ENCODE measurements around the gene DIS3L2. TPM values are rescaled to one million over a fixed set of nuclear protein-coding genes. Genes with fewer than 3 reads are reported as not detected.

The DIS3L2 gene
- total and polyA plus RNA-seq, 3 experiments from 2014 or later, result 16.4 to 29.5 (median 28.6) TPM

- H3K9me3 Mint-ChIP-seq, result no peaks in the 10 kb centered on the region
- H3K4me3 ChIP-seq (ENCODE audit: low read length), result no peak overlapping the region
- H3K36me3 ChIP-seq (ENCODE audit: insufficient read depth, low read length), result no peaks in the 10 kb centered on the region
- H3K36me3 Mint-ChIP-seq, result peaks cover 0 to 10% (median 3%) of the 10 kb centered on the region in 3 donors
- H3K4me1 Mint-ChIP-seq, result no peaks in the 10 kb centered on the region
- H3K27ac Mint-ChIP-seq, result peak overlapping the region in 2 of 8 donors; percentile 14 to 17
- POLR2A ChIA-PET, result no interaction called here
- no peaks in the 10 kb centered on the region for H3K9me3 ChIP-seq (ENCODE audit: low read length)
- H3K4me1 ChIP-seq (ENCODE audit: insufficient read depth, low read length), result no peaks in the 10 kb centered on the region
- H3K27ac ChIP-seq (ENCODE audit: low read depth, low read length), result no peak overlapping the region
- H3K27me3 Mint-ChIP-seq, result peaks cover 0 to 2% of the 10 kb centered on the region in 2 donors
- CTCF ChIA-PET, result no interaction called here
- no peak overlapping the region for H3K4me3 Mint-ChIP-seq
- H3K27me3 ChIP-seq (ENCODE audit: insufficient read depth, low read length, poor library complexity, severe bottlenecking), result no peaks in the 10 kb centered on the region
- peak in 1 of 5 donors; percentile 41 for DNase-seq
These were observed 377.9 kb downstream of the DIS3L2 start for GRCh38 chr2:232339121-232340081.

GRCh38 chr2:232340171-232340935, 378.8 kb downstream of the DIS3L2 start:
- Mint-ChIP-seq H3K9me3 (no peaks in the 10 kb centered on the region), H3K27me3 (peaks cover 0 to 2% of the 10 kb centered on the region in 2 donors), H3K36me3 (peaks cover 0 to 10% (median 3%) of the 10 kb centered on the region in 3 donors), H3K27ac (no peak overlapping the region), H3K4me3 (no peak overlapping the region), H3K4me1 (no peaks in the 10 kb centered on the region)
- CTCF ChIA-PET, result no interaction called here
- POLR2A ChIA-PET, result no interaction called here
- Histone ChIP-seq H3K4me1 (ENCODE audit: insufficient read depth, low read length) (no peaks in the 10 kb centered on the region), H3K36me3 (ENCODE audit: insufficient read depth, low read length) (no peaks in the 10 kb centered on the region), H3K9me3 (ENCODE audit: low read length) (no peaks in the 10 kb centered on the region), H3K27me3 (ENCODE audit: insufficient read depth, low read length, poor library complexity, severe bottlenecking) (no peaks in the 10 kb centered on the region), H3K27ac (ENCODE audit: low read depth, low read length) (no peak overlapping the region), H3K4me3 (ENCODE audit: low read length) (no peak overlapping the region)
- peak in 1 of 5 donors; percentile 25 for DNase-seq

GRCh38 chr2:232341061-232341738, 379.7 kb downstream of the DIS3L2 start:
- Mint-ChIP-seq H3K27ac (no peak overlapping the region), H3K36me3 (peaks cover 0 to 7% (median 3%) of the 10 kb centered on the region in 3 donors), H3K27me3 (peaks cover 0 to 2% of the 10 kb centered on the region in 2 donors), H3K9me3 (no peaks in the 10 kb centered on the region), H3K4me1 (no peaks in the 10 kb centered on the region), H3K4me3 (no peak overlapping the region)
- Histone ChIP-seq H3K27ac (ENCODE audit: low read depth, low read length) (no peak overlapping the region), H3K4me1 (ENCODE audit: insufficient read depth, low read length) (no peaks in the 10 kb centered on the region), H3K27me3 (ENCODE audit: insufficient read depth, low read length, poor library complexity, severe bottlenecking) (no peaks in the 10 kb centered on the region), H3K9me3 (ENCODE audit: low read length) (no peaks in the 10 kb centered on the region), H3K36me3 (ENCODE audit: insufficient read depth, low read length) (no peaks in the 10 kb centered on the region), H3K4me3 (ENCODE audit: low read length) (no peak overlapping the region)
- ChIA-PET CTCF (no interaction called here), POLR2A (no interaction called here)
- peak in 1 of 5 donors; percentile 10 for DNase-seq

GRCh38 chr2:232341739-232342126, 380.2 kb downstream of the DIS3L2 start:
- DNase-seq, result peak in 1 of 5 donors; percentile 21
- no peak overlapping the region for H3K27ac Mint-ChIP-seq

GRCh38 chr2:232342635-232343565, 381.4 kb downstream of the DIS3L2 start:
- Mint-ChIP-seq H3K9me3 (peaks cover 0 to 5% (median 0%) of the 10 kb centered on the region in 5 donors), H3K36me3 (peaks cover 0 to 3% (median 0%) of the 10 kb centered on the region in 3 donors), H3K4me3 (no peak overlapping the region), H3K27ac (peak overlapping the region in 1 of 8 donors; percentile 15), H3K4me1 (no peaks in the 10 kb centered on the region), H3K27me3 (peaks cover 0 to 2% of the 10 kb centered on the region in 2 donors)
- Histone ChIP-seq H3K36me3 (ENCODE audit: insufficient read depth, low read length) (no peaks in the 10 kb centered on the region), H3K4me3 (ENCODE audit: low read length) (no peak overlapping the region), H3K4me1 (ENCODE audit: insufficient read depth, low read length) (no peaks in the 10 kb centered on the region), H3K9me3 (ENCODE audit: low read length) (no peaks in the 10 kb centered on the region), H3K27ac (ENCODE audit: low read depth, low read length) (no peak overlapping the region), H3K27me3 (ENCODE audit: insufficient read depth, low read length, poor library complexity, severe bottlenecking) (no peaks in the 10 kb centered on the region)
- peak in 1 of 5 donors; percentile 30 for DNase-seq
- CTCF ChIA-PET, result no interaction called here
- POLR2A ChIA-PET, result no interaction called here

More at GRCh38 chr2:232341739-232342126, 380.2 kb downstream of the DIS3L2 start:
- ChIA-PET CTCF (no interaction called here), POLR2A (no interaction called here)
- Histone ChIP-seq H3K9me3 (ENCODE audit: low read length) (no peaks in the 10 kb centered on the region), H3K4me1 (ENCODE audit: insufficient read depth, low read length) (no peaks in the 10 kb centered on the region), H3K27ac (ENCODE audit: low read depth, low read length) (no peak overlapping the region), H3K4me3 (ENCODE audit: low read length) (no peak overlapping the region), H3K36me3 (ENCODE audit: insufficient read depth, low read length) (no peaks in the 10 kb centered on the region), H3K27me3 (ENCODE audit: insufficient read depth, low read length, poor library complexity, severe bottlenecking) (no peaks in the 10 kb centered on the region)
- Mint-ChIP-seq H3K27me3 (peaks cover 0 to 2% of the 10 kb centered on the region in 2 donors), H3K4me1 (no peaks in the 10 kb centered on the region), H3K4me3 (no peak overlapping the region), H3K9me3 (peaks cover 0 to 3% (median 0%) of the 10 kb centered on the region in 5 donors), H3K36me3 (peaks cover 0 to 6% (median 3%) of the 10 kb centered on the region in 3 donors)

GRCh38 chr2:232343821-232344220, 382.3 kb downstream of the DIS3L2 start:
- no peaks in the 10 kb centered on the region for H3K36me3 ChIP-seq (ENCODE audit: insufficient read depth, low read length)
- H3K9me3 ChIP-seq (ENCODE audit: low read length), result no peaks in the 10 kb centered on the region
- ChIA-PET CTCF (no interaction called here), POLR2A (no interaction called here)
- DNase-seq, result peak in 1 of 5 donors; percentile 18
- no peak overlapping the region for H3K27ac ChIP-seq (ENCODE audit: low read depth, low read length)
- H3K27me3 ChIP-seq (ENCODE audit: insufficient read depth, low read length, poor library complexity, severe bottlenecking), result no peaks in the 10 kb centered on the region
- Mint-ChIP-seq H3K9me3 (peaks cover 0 to 5% (median 0%) of the 10 kb centered on the region in 5 donors), H3K4me3 (no peak overlapping the region), H3K4me1 (peaks cover 0 to under 1% (median 0%) of the 10 kb centered on the region in 3 donors), H3K36me3 (peaks cover 0 to 3% (median 0%) of the 10 kb centered on the region in 3 donors), H3K27ac (peak overlapping the region in 1 of 8 donors; percentile 62), H3K27me3 (peaks cover 0 to 2% of the 10 kb centered on the region in 2 donors)
- no peak overlapping the region for H3K4me3 ChIP-seq (ENCODE audit: low read length)
- H3K4me1 ChIP-seq (ENCODE audit: insufficient read depth, low read length), result peaks cover under 1% of the 10 kb centered on the region

- peak in 1 of 5 donors; percentile 10 for DNase-seq
- no peak overlapping the region for H3K4me3 Mint-ChIP-seq
- Histone ChIP-seq H3K4me1 (ENCODE audit: insufficient read depth, low read length) (peaks cover 9% of the 10 kb centered on the region), H3K9me3 (ENCODE audit: low read length) (no peaks in the 10 kb centered on the region), H3K27me3 (ENCODE audit: insufficient read depth, low read length, poor library complexity, severe bottlenecking) (peaks cover 8% of the 10 kb centered on the region), H3K27ac (ENCODE audit: low read depth, low read length) (no peak overlapping the region), H3K36me3 (ENCODE audit: insufficient read depth, low read length) (no peaks in the 10 kb centered on the region), H3K4me3 (ENCODE audit: low read length) (no peak overlapping the region)
- H3K27me3 Mint-ChIP-seq, result peaks cover 2 to 3% of the 10 kb centered on the region in 2 donors
- ChIA-PET POLR2A (no interaction called here), CTCF (no interaction called here)
- H3K9me3 Mint-ChIP-seq, result peaks cover 0 to 5% (median 0%) of the 10 kb centered on the region in 5 donors
- no peak overlapping the region for H3K27ac Mint-ChIP-seq
- peaks cover 0 to 3% (median 0%) of the 10 kb centered on the region in 3 donors for H3K36me3 Mint-ChIP-seq
- peaks cover 0 to 6% (median 0%) of the 10 kb centered on the region in 3 donors for H3K4me1 Mint-ChIP-seq
These were observed 383.7 kb downstream of the DIS3L2 start for GRCh38 chr2:232345251-232345650.

Data from CD8-positive, alpha-beta memory T cell (primary cell).